GM18867 (cell line): ENCODE results near the gene CAMTA1.

ENCODE experiments used
- ATAC-seq: cut with Tn5 transposase; IDR thresholded peaks from one replicate; pipeline ENCODE4 v1.9.1; 2021; ENCODE audit warnings: mild to moderate bottlenecking, moderate library complexity; ENCODE audit not compliant: unreplicated experiment

CAMTA1 gene

GRCh38 chr1:7265771-7266371 is 480.6 kb downstream of the CAMTA1 start:
- ATAC-seq = no peak

GRCh38 chr1:7266561-7266960 is 481.3 kb downstream of the CAMTA1 start:
- no peak for ATAC-seq

GRCh38 chr1:7267493-7267892 is 482.2 kb downstream of the CAMTA1 start:
- no peak for ATAC-seq

- ATAC-seq = no peak
Observed at GRCh38 chr1:7268983-7269382, 483.7 kb downstream of the CAMTA1 start.

GRCh38 chr1:7269525-7269924 is 484.3 kb downstream of the CAMTA1 start:
- no peak for ATAC-seq

- no peak for ATAC-seq
Observed at GRCh38 chr1:7274256-7274655, 489.0 kb downstream of the CAMTA1 start.

GRCh38 chr1:7278045-7278444 is 492.8 kb downstream of the CAMTA1 start:
- no peak for ATAC-seq

GRCh38 chr1:7278827-7279765 is 493.8 kb downstream of the CAMTA1 start:
- ATAC-seq = no peak

GRCh38 chr1:7279769-7280168 is 494.5 kb downstream of the CAMTA1 start:
- ATAC-seq = no peak

- no peak for ATAC-seq
Observed at GRCh38 chr1:7280347-7280960, 495.2 kb downstream of the CAMTA1 start.

GRCh38 chr1:7281821-7282220 is 496.6 kb downstream of the CAMTA1 start:
- ATAC-seq = no peak

- no peak for ATAC-seq
Observed at GRCh38 chr1:7284839-7285435, 499.7 kb downstream of the CAMTA1 start.

- ATAC-seq = no peak
Observed at GRCh38 chr1:7285856-7286454, 500.7 kb downstream of the CAMTA1 start.

GRCh38 chr1:7287013-7287412 is 501.8 kb downstream of the CAMTA1 start:
- ATAC-seq = no peak

GRCh38 chr1:7288992-7289391 is 503.7 kb downstream of the CAMTA1 start:
- no peak for ATAC-seq

- ATAC-seq = no peak
Observed at GRCh38 chr1:7289694-7290093, 504.4 kb downstream of the CAMTA1 start.

- no peak for ATAC-seq
Observed at GRCh38 chr1:7290971-7291970, 506.0 kb downstream of the CAMTA1 start.

GRCh38 chr1:7292036-7292681 is 506.9 kb downstream of the CAMTA1 start:
- ATAC-seq = no peak

GRCh38 chr1:7292714-7293419 is 507.6 kb downstream of the CAMTA1 start:
- no peak for ATAC-seq
